SK-N-SH (cell line): ENCODE data around the gene CREBZF. TPM values are rescaled to one million over a fixed set of nuclear protein-coding genes. Genes with fewer than 3 reads are reported as not detected.

Experiments used
- CTCF ChIA-PET: fragments of 300-600, 350-600 bp; formaldehyde crosslinking; extraction: SDS; loops from one replicate; lab custom pipeline; 2021; lab: Yijun Ruan, JAX
- POLR2A ChIA-PET: fragments of 350-600 bp; sonication (Branson Sonifier 250); formaldehyde crosslinking; extraction: SDS; loops from one replicate; lab custom pipeline; 2020; ENCODE audit warnings: antibody characterized with exemption, inconsistent platforms; lab: Yijun Ruan, JAX
- DNase-seq: peaks from one replicate; pipeline ENCODE4 v3.0.0; 2012
- H2AFZ ChIP-seq: fragments of 200-600 bp; sonication (generic); 2 replicates; pipeline ENCODE4 v1.8.1; 2016; ENCODE audit warnings: antibody characterized with exemption, mild to moderate bottlenecking, low read depth
- H3F3A ChIP-seq: fragments of 200-600 bp; sonication (generic); replicated peaks from 2 replicates; pipeline ENCODE3; 2016; ENCODE audit warnings: antibody characterized with exemption, mild to moderate bottlenecking; ENCODE audit not compliant: insufficient read depth
- H3K27ac ChIP-seq, 2 experiments: fragments of 200-500 bp in 1 of 2; fragments of 200-600 bp in 1 of 2; sonication (Bioruptor generic) in 1 of 2; sonication (generic), shearing (Covaris generic) in 1 of 2; 2 replicates each; pipeline versions ENCODE4 v1.5.1 to v1.6.1; 2014 to 2016; ENCODE audit warnings: low read depth in 2 of 2, inconsistent platforms in 1 of 2, low read length in 1 of 2, mild to moderate bottlenecking in 1 of 2, mixed read lengths in 1 of 2
- H3K27me3 ChIP-seq: fragments of 200-600 bp; sonication (generic), shearing (Covaris generic); 2 replicates; pipeline ENCODE4 v1.6.1; 2016; ENCODE audit warnings: mixed run types; ENCODE audit not compliant: insufficient read depth
- H3K36me3 ChIP-seq, 2 experiments: fragments of 200-500 bp in 1 of 2; fragments of 200-600 bp in 1 of 2; sonication (Bioruptor generic) in 1 of 2; sonication (generic) in 1 of 2; replicated peaks in 1 of 2; 2 replicates each; pipeline versions ENCODE3 to v1.5.1; 2014 to 2016; ENCODE audit warnings: low read length in 1 of 2, mild to moderate bottlenecking in 1 of 2; ENCODE audit not compliant: insufficient read depth in 2 of 2, control insufficient read depth in 1 of 2
- H3K4me1 ChIP-seq, 2 experiments: fragments of 200-500 bp in 1 of 2; fragments of 200-600 bp in 1 of 2; sonication (Bioruptor generic) in 1 of 2; sonication (generic), shearing (Covaris generic) in 1 of 2; 2 replicates each; pipeline versions ENCODE4 v1.5.1 to v1.6.1; 2014 to 2016; ENCODE audit warnings: low read depth in 1 of 2, low read length in 1 of 2, mixed run types in 1 of 2; ENCODE audit not compliant: insufficient read depth in 2 of 2, control insufficient read depth in 1 of 2
- H3K4me2 ChIP-seq: fragments of 200-600 bp; sonication (generic), shearing (Covaris generic); 2 replicates; pipeline ENCODE4 v1.6.1; 2017; ENCODE audit warnings: mixed run types
- H3K4me3 ChIP-seq, 2 experiments: fragments of 200-500 bp in 1 of 2; fragments of 200-600 bp in 1 of 2; sonication (Bioruptor generic) in 1 of 2; sonication (generic), shearing (Covaris generic) in 1 of 2; 2 replicates each; pipeline versions ENCODE4 v1.5.1 to v1.8.1; 2014 to 2016; ENCODE audit warnings: low read depth in 2 of 2, inconsistent platforms in 1 of 2, low read length in 1 of 2, mild to moderate bottlenecking in 1 of 2, mixed read lengths in 1 of 2, moderate library complexity in 1 of 2
- H3K79me2 ChIP-seq: fragments of 200-600 bp; sonication (generic); 2 replicates; pipeline ENCODE4 v1.8.1; 2017; ENCODE audit warnings: mild to moderate bottlenecking; ENCODE audit not compliant: insufficient read depth
- H3K9ac ChIP-seq: fragments of 200-600 bp; sonication (generic); 2 replicates; pipeline ENCODE4 v1.6.1; 2017; ENCODE audit warnings: mixed run types
- H3K9me2 ChIP-seq: fragments of 200-600 bp; sonication (generic); 2 replicates; pipeline ENCODE4 v1.6.1; 2017; ENCODE audit warnings: mixed run types
- H3K9me3 ChIP-seq: fragments of 200-600 bp; sonication (generic); 2 replicates; pipeline ENCODE4 v1.6.1; 2017; ENCODE audit warnings: mixed run types, mild to moderate bottlenecking, moderate library complexity
- H4K20me1 ChIP-seq: fragments of 200-600 bp; sonication (generic); 2 replicates; pipeline ENCODE4 v1.6.1; 2017; ENCODE audit warnings: mild to moderate bottlenecking, mixed run types; ENCODE audit not compliant: insufficient read depth
- CHD2 ChIP-seq: fragments of 150-350 bp; IDR thresholded peaks from 2 replicates; pipeline ENCODE4 v1.6.1; 2018; ENCODE audit warnings: low read length; ENCODE audit not compliant: partially characterized antibody
- EZH2phosphoT487 ChIP-seq: fragments of 200-600 bp; sonication (generic); IDR thresholded peaks from 2 replicates; pipeline ENCODE4 v1.6.1; 2017; ENCODE audit warnings: low read depth, mixed run types, mild to moderate bottlenecking, antibody characterized with exemption, moderate library complexity, borderline replicate concordance
- FOXJ3 ChIP-seq: sonication (generic); formaldehyde crosslinking; IDR thresholded peaks from 2 replicates; pipeline ENCODE4 v1.5.1; 2020; ENCODE audit warnings: mild to moderate bottlenecking, missing genetic modification reagents
- FOXM1 ChIP-seq: IDR thresholded peaks from 2 replicates; pipeline ENCODE4 v1.4.0; 2012; ENCODE audit warnings: low read depth, mild to moderate bottlenecking
- JUND ChIP-seq: IDR thresholded peaks from 2 replicates; pipeline ENCODE4 v1.4.0; 2012
- MAX ChIP-seq: IDR thresholded peaks from 2 replicates; pipeline ENCODE4 v1.4.0; 2012; ENCODE audit warnings: low read depth
- MXI1 ChIP-seq: IDR thresholded peaks from 2 replicates; pipeline ENCODE4 v1.6.1; 2012; ENCODE audit warnings: mild to moderate bottlenecking, low read depth, low read length, improper control_type of control experiment
- NFIC ChIP-seq: IDR thresholded peaks from 2 replicates; pipeline ENCODE4 v1.4.0; 2012; ENCODE audit warnings: borderline replicate concordance
- NRF1 ChIP-seq: IDR thresholded peaks from 2 replicates; pipeline ENCODE4 v1.6.1; 2012; ENCODE audit warnings: low read depth, mild to moderate bottlenecking, low read length
- POLR2AphosphoS5 ChIP-seq: IDR thresholded peaks from 2 replicates; pipeline ENCODE4 v1.6.1; 2012; ENCODE audit warnings: low read depth, low read length
- RAD21 ChIP-seq: IDR thresholded peaks from 2 replicates; pipeline ENCODE4 v1.6.1; 2012; ENCODE audit warnings: mild to moderate bottlenecking, low read length
- REST ChIP-seq: IDR thresholded peaks from 2 replicates; pipeline ENCODE4 v1.6.1; 2012; ENCODE audit warnings: mild to moderate bottlenecking, low read depth, low read length, moderate library complexity
- RFX5 ChIP-seq: IDR thresholded peaks from 2 replicates; pipeline ENCODE4 v1.6.1; 2012; ENCODE audit warnings: mild to moderate bottlenecking, improper control_type of control experiment, low read length
- SIN3A ChIP-seq: IDR thresholded peaks from 2 replicates; pipeline ENCODE4 v1.6.1; 2012; ENCODE audit warnings: low read depth, mild to moderate bottlenecking, low read length, moderate library complexity, borderline replicate concordance
- SMC3 ChIP-seq: IDR thresholded peaks from 2 replicates; pipeline ENCODE4 v1.6.1; 2012; ENCODE audit warnings: low read depth, low read length, improper control_type of control experiment
- TAF1 ChIP-seq: IDR thresholded peaks from 2 replicates; pipeline ENCODE4 v1.6.1; 2012; ENCODE audit warnings: low read depth, mild to moderate bottlenecking, low read length, moderate library complexity, borderline replicate concordance
- TEAD4 ChIP-seq: IDR thresholded peaks from 2 replicates; pipeline ENCODE4 v1.4.0; 2012; ENCODE audit warnings: mild to moderate bottlenecking, borderline replicate concordance; ENCODE audit not compliant: insufficient read depth
- WGBS: methylation state at CpG from one replicate; pipeline ENCODE4 v1.1.6; 2017; ENCODE audit warnings: low lambda C conversion rate; 5-methylcytosine and 5-hydroxymethylcytosine counted together
- polyA plus RNA-seq, 3 experiments: library from polyadenylated mRNA; depleted of rRNA; stranded (reverse); fragments of >200 nt; gene quantifications; 2 replicates each; pipeline ENCODE4 v1.2.3, GENCODE V29; 2012
- TF ChIP-seq, protein P1 (sequence below): IDR thresholded peaks from 2 replicates; pipeline ENCODE4 v1.4.0; 2012; ENCODE audit warnings: low read depth, borderline replicate concordance
- TF ChIP-seq, protein P2 (sequence below): fragments of 150-350 bp; IDR thresholded peaks from 2 replicates; pipeline ENCODE4 v1.6.1; 2016; ENCODE audit warnings: mild to moderate bottlenecking, low read depth, low read length
- TF ChIP-seq, protein P3 (sequence below): fragments of 150-350 bp; IDR thresholded peaks from 2 replicates; pipeline ENCODE4 v1.6.1; 2017; ENCODE audit warnings: antibody characterized with exemption, low read length, low read depth, borderline replicate concordance

CREBZF gene
- polyA plus RNA-seq, 1 of the 3 experiments (the other 2 are of a cell fraction): 50.5 TPM

DNA sequence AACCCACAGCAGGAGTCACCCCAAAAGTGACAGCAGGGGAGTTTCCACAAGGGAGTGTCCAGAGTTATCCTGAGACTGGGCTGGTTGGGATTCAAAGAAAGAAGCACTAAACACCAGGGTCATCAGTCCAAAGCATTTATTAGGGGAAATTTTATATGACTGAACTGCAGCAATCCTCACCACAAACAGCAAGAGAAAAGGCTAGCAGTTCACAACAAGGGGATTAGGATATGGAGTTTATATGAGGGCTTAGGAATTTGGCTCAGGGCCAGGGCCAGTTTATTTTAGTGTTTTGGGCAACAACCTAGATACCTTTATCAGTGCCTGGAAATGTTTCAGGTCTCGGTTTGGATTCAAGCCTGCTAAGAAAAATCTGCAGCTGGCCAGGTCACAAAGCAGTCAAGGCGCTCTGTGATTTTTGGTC, 21.7 kb downstream of the CREBZF start:
- H3K4me1 ChIP-seq: peaks cover 3 to 6% of the 10 kb centered on the region in 2 experiments; a peak in 3 of 4 replicates
- POLR2A ChIA-PET: no interaction called here

More for the DNA sequence above, 21.7 kb downstream of the CREBZF start:
- no peak overlapping the region for H3K27ac ChIP-seq
- TF ChIP-seq, protein P1, sequence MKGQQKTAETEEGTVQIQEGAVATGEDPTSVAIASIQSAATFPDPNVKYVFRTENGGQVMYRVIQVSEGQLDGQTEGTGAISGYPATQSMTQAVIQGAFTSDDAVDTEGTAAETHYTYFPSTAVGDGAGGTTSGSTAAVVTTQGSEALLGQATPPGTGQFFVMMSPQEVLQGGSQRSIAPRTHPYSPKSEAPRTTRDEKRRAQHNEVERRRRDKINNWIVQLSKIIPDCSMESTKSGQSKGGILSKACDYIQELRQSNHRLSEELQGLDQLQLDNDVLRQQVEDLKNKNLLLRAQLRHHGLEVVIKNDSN: no peak
- TF ChIP-seq, protein P2, sequence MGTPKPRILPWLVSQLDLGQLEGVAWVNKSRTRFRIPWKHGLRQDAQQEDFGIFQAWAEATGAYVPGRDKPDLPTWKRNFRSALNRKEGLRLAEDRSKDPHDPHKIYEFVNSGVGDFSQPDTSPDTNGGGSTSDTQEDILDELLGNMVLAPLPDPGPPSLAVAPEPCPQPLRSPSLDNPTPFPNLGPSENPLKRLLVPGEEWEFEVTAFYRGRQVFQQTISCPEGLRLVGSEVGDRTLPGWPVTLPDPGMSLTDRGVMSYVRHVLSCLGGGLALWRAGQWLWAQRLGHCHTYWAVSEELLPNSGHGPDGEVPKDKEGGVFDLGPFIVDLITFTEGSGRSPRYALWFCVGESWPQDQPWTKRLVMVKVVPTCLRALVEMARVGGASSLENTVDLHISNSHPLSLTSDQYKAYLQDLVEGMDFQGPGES: no peak
- TF ChIP-seq FOXM1 (no peak), JUND (no peak), EZH2phosphoT487 (no peak), REST (no peak), SMC3 (no peak), RAD21 (no peak), TAF1 (no peak), FOXJ3 (no peak), POLR2AphosphoS5 (no peak), RFX5 (no peak), CHD2 (no peak), MXI1 (no peak), MAX (no peak), SIN3A (no peak), TEAD4 (no peak), NRF1 (no peak), NFIC (no peak)
- TF ChIP-seq, protein P3, sequence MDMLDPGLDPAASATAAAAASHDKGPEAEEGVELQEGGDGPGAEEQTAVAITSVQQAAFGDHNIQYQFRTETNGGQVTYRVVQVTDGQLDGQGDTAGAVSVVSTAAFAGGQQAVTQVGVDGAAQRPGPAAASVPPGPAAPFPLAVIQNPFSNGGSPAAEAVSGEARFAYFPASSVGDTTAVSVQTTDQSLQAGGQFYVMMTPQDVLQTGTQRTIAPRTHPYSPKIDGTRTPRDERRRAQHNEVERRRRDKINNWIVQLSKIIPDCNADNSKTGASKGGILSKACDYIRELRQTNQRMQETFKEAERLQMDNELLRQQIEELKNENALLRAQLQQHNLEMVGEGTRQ: no peak
- no peaks in the 10 kb centered on the region for H4K20me1 ChIP-seq
- no peak overlapping the region for H2AFZ ChIP-seq
- DNase-seq: no peak
- H3K4me3 ChIP-seq: no peak overlapping the region
- H3K9me3 ChIP-seq: no peaks in the 10 kb centered on the region
- WGBS: 52% methylated on average over 2 of the region's 2 CpGs
- H3K79me2 ChIP-seq: peaks cover 4% of the 10 kb centered on the region
- CTCF ChIA-PET: no interaction called here
- H3K4me2 ChIP-seq: no peak overlapping the region
- H3F3A ChIP-seq: peaks cover 4% of the 10 kb centered on the region
- H3K9ac ChIP-seq: no peak overlapping the region
- H3K36me3 ChIP-seq: peaks cover 0 to 3% of the 10 kb centered on the region in 2 experiments
- no peaks in the 10 kb centered on the region for H3K9me2 ChIP-seq
- H3K27me3 ChIP-seq: no peaks in the 10 kb centered on the region
